Activated CD4-positive, alpha-beta T cell treated with anti-CD3 and anti-CD28 coated beads for 4 hours (primary cell): ENCODE results near the gene FARS2.
"Not testable (repeated sequence)": the region's sequence is repeated elsewhere in the genome, so short reads cannot be mapped to it uniquely, and the experiment has no call there.

ENCODE experiments used
- DNase-seq, 2 donors: peaks; one replicate each; pipeline ENCODE4 v3.0.0-alpha.2; 2020

Gene FARS2

DNA sequence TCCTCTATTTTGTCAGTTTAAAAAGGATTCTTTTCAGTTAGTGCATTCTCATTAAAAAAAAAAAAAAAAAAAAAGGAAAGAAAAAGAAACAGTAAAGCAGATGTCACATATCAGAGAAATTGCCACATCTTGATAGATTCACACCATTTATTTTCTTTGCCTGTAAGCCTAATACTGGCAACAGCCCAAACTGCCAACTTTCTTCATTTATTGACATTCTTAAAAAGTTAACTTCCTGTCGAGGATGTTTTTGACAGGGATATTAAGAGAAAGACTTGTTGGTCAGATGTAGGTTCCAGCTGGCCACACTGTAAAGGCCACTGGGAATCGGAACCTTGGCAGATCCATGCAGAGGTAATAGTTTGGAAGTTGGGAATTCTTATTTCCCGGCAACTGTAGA, 412.8 kb downstream of the FARS2 start:
- DNase-seq, result no peak

GRCh38 chr6:5674721-5675120, 413.4 kb downstream of the FARS2 start:
- DNase-seq, result no peak

GRCh38 chr6:5676701-5677100, 415.4 kb downstream of the FARS2 start:
- DNase-seq, result no peak

- DNase-seq, result no peak
Observed at GRCh38 chr6:5677219-5678000, 416.1 kb downstream of the FARS2 start.

DNA sequence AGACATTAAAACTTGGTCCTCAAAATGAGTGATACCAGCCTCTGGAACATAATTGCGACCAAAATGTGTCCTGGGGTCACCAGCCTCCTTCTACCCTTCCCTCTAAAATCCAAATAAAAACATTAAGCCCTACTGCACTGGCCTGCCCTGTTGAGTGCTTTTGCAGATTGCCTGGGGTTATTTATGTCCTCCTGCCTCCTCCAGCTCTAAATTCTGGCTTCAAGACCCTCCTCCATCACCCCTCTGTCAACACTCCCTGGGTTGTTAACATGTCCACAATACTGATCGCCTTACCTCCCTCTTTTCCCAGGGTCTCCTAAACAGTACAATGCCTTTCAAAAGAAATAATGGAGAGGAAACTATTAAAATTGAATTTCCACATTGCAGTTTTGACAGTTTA, 418.0 kb downstream of the FARS2 start:
- DNase-seq, result no peak

DNA sequence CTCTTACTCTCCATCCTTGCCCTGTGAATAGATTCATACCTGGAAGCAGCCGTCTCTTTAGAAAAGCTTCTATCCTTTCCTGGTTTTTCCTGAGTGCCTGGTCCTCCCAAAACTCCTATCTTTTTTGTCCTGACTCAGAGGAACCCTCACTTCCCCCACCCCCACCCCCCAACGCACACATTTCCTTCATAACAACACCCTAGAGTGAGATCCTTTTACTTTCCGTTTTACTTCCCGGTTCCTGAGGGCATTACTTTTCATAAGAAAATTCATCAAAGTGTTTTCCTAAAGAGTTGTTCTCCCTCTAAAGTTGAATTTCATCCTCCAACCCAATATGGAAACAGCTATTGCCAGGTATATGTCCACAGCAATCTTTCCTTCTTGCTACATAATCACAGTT, 418.4 kb downstream of the FARS2 start:
- DNase-seq, result no peak

DNA sequence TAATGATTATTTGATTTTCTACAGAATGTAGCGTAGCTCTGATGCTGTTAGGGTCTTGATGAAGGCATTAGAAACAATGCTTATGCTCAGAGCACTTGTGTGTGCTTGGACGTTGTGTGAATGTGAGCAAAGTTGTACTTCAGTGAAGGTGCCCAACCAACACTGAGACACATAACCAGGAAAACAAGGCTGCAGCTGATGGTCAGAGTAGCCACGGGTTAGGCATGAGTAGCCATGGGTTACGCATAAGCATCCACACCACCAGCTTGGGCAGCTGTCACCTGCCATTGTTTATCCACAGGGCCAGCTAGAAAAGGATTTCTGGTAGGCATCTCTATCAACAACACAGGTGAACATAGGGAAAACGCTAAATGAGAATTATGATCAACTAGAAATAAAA, 418.8 kb downstream of the FARS2 start:
- DNase-seq, result no peak

DNA sequence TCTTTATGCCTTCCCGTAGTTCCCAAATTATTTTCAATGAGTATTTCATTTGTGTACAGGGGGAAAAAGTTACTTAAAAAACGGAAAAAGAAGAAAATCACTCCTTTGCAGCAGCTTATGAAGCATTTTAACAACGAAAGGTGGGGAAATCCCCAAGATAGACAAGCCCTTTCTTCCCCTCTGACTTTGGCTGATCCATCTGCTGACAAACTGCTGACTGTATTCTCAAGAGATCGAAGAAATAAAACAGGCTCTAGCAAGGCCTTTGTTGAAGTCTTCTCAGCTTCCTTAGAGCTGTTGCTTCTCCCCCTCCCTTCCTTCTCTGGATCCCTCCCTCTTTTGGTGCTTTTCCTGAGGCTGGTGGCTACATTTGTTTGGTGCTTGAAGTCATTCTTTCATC, 420.2 kb downstream of the FARS2 start:
- DNase-seq, result no peak

- no peak for DNase-seq
Observed at GRCh38 chr6:5682530-5682929, 421.2 kb downstream of the FARS2 start.

GRCh38 chr6:5683747-5684146, 422.4 kb downstream of the FARS2 start:
- not testable (repeated sequence) for DNase-seq

DNA sequence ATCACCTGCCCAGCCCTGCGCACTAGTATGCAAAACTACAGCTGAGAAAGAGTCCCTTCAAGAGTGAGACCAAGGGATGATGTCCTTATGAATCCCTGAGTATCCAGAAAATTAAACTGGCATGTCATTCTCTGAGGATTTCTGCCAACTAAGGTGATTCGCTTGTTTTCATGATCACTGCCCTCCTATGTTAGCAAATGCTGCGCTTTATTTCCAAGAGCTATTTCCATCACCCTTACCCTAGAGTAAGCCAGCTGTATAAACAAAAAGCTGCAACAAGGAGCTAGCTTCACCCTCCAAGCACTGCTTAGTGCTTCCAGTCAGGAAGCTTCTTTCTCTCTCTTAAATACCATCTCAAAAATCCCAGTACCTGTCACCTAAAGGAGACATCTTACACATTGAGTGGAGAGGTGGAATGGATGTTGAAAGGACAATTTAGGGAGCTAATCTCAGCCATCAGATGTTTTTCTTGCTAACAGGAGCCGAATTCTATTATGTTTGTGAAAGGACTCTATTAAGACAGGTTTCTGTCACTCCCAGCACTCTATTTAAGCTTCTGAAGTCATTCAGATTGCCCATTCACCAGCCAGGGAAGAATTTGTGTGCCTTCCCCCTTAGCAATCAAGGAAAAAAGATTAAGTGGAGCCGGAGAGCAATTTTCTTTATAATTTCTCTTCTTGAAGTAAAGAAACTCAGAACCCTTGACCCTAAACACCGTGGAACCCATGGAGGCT, 423.2 kb downstream of the FARS2 start:
- DNase-seq, result no peak

GRCh38 chr6:5693225-5694145, 432.2 kb downstream of the FARS2 start:
- DNase-seq, result no peak

GRCh38 chr6:5695260-5696245, 434.2 kb downstream of the FARS2 start:
- DNase-seq, result no peak

- DNase-seq, result no peak
Observed at GRCh38 chr6:5697508-5697907, 436.2 kb downstream of the FARS2 start.

DNA sequence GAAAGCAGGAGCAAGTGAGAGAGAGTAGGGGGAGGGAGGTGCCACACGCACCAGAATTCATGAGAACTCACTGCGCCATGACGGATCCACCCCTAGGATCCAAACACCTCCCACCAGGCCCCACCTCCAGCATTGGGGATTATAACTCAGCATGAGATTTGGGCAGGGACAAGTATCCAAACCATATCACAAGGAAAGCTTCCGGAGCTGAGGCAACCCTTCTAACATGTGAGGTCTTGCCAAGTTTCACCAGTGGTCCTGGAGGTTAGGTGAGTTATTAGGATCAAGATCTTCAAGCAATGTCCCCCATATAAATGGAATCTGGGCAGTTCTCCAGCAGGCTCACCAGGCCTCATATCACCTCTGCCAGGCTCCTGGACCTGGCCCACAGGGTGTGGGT, 437.0 kb downstream of the FARS2 start:
- DNase-seq, result no peak

- DNase-seq, result not testable (repeated sequence)
Observed at GRCh38 chr6:5699064-5699463, 437.8 kb downstream of the FARS2 start.

DNA sequence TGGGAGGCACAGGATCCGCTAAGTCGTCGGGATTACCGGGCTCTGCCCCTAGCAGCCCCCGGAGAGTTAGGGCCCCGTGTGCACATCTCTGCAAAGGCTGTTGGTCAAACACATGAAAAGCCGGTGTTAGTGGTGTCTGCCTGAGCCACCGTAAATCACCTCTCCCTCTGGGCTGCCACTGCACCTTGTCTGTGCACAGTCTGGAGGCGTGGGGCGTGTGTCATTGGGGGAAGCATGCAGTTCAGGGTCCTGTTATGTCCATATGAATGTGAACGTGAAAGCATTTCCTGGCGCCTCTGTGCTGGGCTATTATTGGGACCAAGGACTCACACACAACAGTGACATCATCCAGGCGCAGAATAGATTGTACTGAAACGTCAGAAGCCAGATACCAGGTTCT, 439.9 kb downstream of the FARS2 start:
- DNase-seq, result no peak

DNA sequence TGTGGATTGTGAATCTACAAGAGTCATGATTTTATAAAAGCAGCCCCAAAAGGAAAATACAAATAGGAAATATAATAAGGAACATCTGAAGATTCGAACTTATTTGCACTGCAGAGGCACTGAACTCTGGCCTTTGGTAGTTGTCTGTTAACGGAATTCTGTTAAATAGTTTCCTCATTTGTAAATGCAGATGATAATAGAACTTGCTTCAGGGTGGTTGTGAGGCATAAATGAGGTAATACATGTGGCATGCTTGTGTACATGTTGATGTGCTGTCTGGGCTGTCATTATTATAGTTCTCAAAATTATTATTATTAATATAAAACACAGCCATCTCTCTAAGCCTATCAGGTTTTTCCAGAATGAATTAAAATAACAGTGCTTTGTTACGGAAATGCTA, 443.4 kb downstream of the FARS2 start:
- no peak for DNase-seq

GRCh38 chr6:5705252-5705651, 443.9 kb downstream of the FARS2 start:
- no peak for DNase-seq

GRCh38 chr6:5706124-5707033, 445.1 kb downstream of the FARS2 start:
- no peak for DNase-seq
